NOMO-1 (cell line): ENCODE results near the gene WDR82.

Experiments
- DNase-seq, 2 experiments: peaks; one replicate each; lab custom pipeline; 2025; ENCODE audit not compliant: unreplicated experiment in 2 of 2; lab: John Stamatoyannopoulos, UW

WDR82 gene

GRCh38 chr3:52210550-52211046 lies 67.9 kb downstream of the WDR82 start:
- peak; percentile 70 to 93 for DNase-seq

DNA sequence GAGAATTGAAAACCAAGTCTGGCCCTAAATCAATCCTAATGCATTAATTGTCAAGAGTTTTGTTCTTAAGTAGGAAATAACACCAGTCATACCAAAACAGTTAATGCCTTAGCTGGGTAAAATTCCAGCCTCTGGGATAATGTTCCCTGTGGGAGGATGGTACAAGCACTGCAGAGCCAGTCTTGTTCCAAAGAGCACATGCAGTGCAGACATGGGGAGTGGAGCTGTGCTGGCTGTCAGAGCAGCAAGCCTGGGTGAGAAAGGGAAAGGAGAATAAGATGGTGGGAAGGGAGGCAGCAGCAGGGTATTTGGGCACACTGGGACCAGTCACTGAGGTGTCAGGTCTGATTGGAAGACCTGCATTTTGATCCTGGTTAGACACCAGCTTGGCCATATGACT lies 68.4 kb downstream of the WDR82 start:
- DNase-seq = no peak

DNA sequence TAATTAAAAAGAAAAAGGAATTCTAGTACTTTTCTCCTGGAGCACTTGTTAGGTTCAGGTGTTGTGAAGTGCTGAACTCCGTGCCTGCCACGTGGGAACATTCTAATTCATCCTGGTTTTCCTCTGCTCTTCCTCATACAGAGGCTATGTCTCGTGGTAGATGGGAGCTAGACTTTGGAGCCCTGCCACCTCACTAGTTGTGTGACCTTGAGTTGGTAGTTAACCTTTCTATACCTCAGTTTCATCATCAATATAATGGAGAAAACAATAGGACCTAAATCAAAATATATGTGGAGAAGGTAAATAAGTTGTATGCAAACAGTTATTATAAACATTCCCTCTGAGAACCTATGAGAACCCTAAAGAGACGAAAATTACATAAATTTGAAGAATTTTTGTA lies 69.9 kb downstream of the WDR82 start:
- no peak for DNase-seq

DNA sequence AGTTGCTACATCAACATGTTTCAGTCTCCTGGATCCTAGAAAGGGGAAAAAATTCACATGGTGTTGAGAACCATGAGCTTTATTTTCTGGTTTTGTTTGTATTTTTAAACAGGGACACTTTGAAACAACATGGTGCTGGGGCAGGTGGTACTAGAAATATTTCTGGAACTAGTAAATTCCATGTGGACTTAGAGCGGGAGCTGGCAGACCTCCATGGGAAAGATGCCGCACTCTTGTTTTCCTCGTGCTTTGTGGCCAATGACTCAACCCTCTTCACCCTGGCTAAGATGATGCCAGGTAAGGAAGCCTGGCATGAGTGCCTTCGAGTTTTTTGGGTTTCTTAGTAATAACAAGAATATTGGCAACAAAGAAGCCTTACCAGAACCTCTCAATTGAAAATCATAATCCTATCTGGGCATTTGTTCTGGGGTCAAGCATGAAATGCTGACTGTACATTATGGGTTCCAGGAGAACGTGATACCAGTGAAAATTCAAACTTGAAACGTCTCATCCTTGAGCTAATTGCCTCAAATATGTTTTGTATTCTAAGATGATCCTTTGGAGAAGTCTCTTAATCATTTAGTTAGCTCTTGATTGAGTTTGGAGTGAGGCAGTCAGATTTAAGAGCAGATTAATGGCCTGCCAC lies 72.6 kb downstream of the WDR82 start:
- DNase-seq = no peak
